Measurements from ENCODE around the gene LAMA2. TPM values are rescaled to one million over a fixed set of nuclear protein-coding genes. Genes with fewer than 3 reads are reported as not detected.

LAMA2 gene
- total RNA-seq, 1 experiment from 2014 or later: 4.2 TPM

- Histone ChIP-seq H2BK5ac (ENCODE audit: insufficient read length, low read length) (no peak overlapping the region), H3K23ac (ENCODE audit: insufficient read length, low read depth, low read length) (no peak overlapping the region), H3K4me2 (ENCODE audit: insufficient read depth, insufficient read length, low read length) (no peak overlapping the region), H3K14ac (ENCODE audit: insufficient read depth, low read length) (no peak overlapping the region), H2BK120ac (ENCODE audit: low read depth, low read length, poor library complexity, severe bottlenecking) (no peak overlapping the region), H3K9me3 (ENCODE audit: control insufficient read depth, low read depth, low read length) (no peaks in the 10 kb centered on the region), H3K27me3 (ENCODE audit: insufficient read depth, low read length) (no peaks in the 10 kb centered on the region), H2AFZ (ENCODE audit: low read length) (no peak overlapping the region), H3K23me2 (ENCODE audit: insufficient read length, low read depth, low read length, poor library complexity, severe bottlenecking) (no peaks in the 10 kb centered on the region), H2BK12ac (ENCODE audit: insufficient read length, low read depth, low read length) (no peak overlapping the region), H3K79me1 (ENCODE audit: insufficient read depth, low read depth, low read length, poor library complexity, severe bottlenecking) (no peaks in the 10 kb centered on the region), H3K56ac (ENCODE audit: insufficient read length, low read depth, low read length) (no peak overlapping the region), H3K18ac (ENCODE audit: insufficient read length, low read depth, low read length) (no peak overlapping the region), H4K91ac (ENCODE audit: insufficient read length, low read depth, low read length) (no peak overlapping the region), H3T11ph (ENCODE audit: low read length) (no peak overlapping the region), H3K27ac (ENCODE audit: insufficient read length, low read depth, low read length) (no peak overlapping the region), H3K4ac (ENCODE audit: low read depth, low read length) (no peak overlapping the region), H2BK15ac (ENCODE audit: low read depth, low read length) (no peak overlapping the region), H3K9ac (ENCODE audit: extremely low read depth, insufficient read length, low read length) (no peak overlapping the region), H3K4me1 (ENCODE audit: insufficient read depth, low read length) (no peaks in the 10 kb centered on the region), H2BK20ac (ENCODE audit: low read depth, low read length, poor library complexity, severe bottlenecking) (no peak overlapping the region), H3K79me2 (ENCODE audit: insufficient read depth, low read length) (no peaks in the 10 kb centered on the region), H4K8ac (replicated peaks; ENCODE audit: insufficient read length, low read depth, low read length) (no peak overlapping the region), H4K5ac (ENCODE audit: insufficient read length, low read depth, low read length) (no peak overlapping the region), H2AK5ac (ENCODE audit: insufficient read length, low read length) (no peak overlapping the region), H4K20me1 (ENCODE audit: control insufficient read depth, insufficient read depth, insufficient read length) (no peaks in the 10 kb centered on the region)
- H3K4me1 Mint-ChIP-seq: no peaks in the 10 kb centered on the region
- H3K4me3 Mint-ChIP-seq: no peak overlapping the region
- no peak overlapping the region for H3K27ac Mint-ChIP-seq
- no peak for DNase-seq
- no peak for TF ChIP-seq CTCF (conservative IDR thresholded peaks at IDR 0.05)
- 100% methylated on average over 2 of the region's 5 CpGs for WGBS (ENCODE audit: extremely low coverage, insufficient read length, low lambda C conversion rate)
- no peaks in the 10 kb centered on the region for H3K27me3 Mint-ChIP-seq (ENCODE audit: low read depth)
- H3K36me3 Mint-ChIP-seq (ENCODE audit: insufficient read depth in 1 of 3, low read depth in 3 of 3): peaks cover 0 to 11% (median 3%) of the 10 kb centered on the region in 3 experiments; a peak in 4 of 7 replicates
- peaks cover 5% of the 10 kb centered on the region in 2 experiments; a peak in 4 of 5 replicates for H3K9me3 Mint-ChIP-seq
Measured at GRCh38 chr6:128997880-128998279, 114.9 kb downstream of the LAMA2 start.
